ENCODE data around the gene CRISPLD2. TPM values are rescaled to one million over a fixed set of nuclear protein-coding genes. Genes with fewer than 3 reads are reported as not detected.
A peak's percentile ranks its signal among the peaks of the same experiment; 100 is the strongest.
"Not testable (repeated sequence)": the region's sequence is repeated elsewhere in the genome, so short reads cannot be mapped to it uniquely, and the experiment has no call there.

The CRISPLD2 gene
- total RNA-seq, 1 donor from 2014 or later, result 9.0 TPM

DNA sequence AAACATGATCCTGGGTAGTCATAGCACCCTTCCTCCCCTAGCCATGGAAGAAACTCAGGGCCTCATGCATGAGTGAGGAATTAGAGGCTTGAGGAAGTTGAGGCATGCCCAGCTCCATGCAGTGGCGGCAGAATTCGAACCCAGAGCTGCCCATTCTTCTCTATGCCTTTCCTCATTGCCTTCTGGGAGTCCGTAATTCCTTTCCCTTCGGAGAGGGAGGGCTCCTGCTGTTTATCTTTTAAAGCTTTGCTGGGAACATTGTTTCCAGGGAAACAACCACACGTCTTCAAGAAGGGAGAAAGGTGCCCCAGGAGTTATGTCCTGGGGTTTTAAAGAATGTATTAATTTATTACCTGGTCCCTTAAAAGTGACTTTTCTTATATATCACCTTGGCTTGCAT lies 8.5 kb downstream of the CRISPLD2 start:
- peaks cover 4% of the 10 kb centered on the region for H3K27me3 Mint-ChIP-seq (ENCODE audit: unreplicated experiment)
- no peak overlapping the region for H3K4me3 Mint-ChIP-seq (ENCODE audit: unreplicated experiment)
- H3K36me3 Mint-ChIP-seq (ENCODE audit: unreplicated experiment), result peaks cover under 1% of the 10 kb centered on the region
- peak overlapping the region; percentile 73 for H3K27ac Mint-ChIP-seq (ENCODE audit: unreplicated experiment)
- H3K4me1 Mint-ChIP-seq (ENCODE audit: low read depth, unreplicated experiment), result peaks cover 21% of the 10 kb centered on the region
- TF ChIP-seq, protein P1, sequence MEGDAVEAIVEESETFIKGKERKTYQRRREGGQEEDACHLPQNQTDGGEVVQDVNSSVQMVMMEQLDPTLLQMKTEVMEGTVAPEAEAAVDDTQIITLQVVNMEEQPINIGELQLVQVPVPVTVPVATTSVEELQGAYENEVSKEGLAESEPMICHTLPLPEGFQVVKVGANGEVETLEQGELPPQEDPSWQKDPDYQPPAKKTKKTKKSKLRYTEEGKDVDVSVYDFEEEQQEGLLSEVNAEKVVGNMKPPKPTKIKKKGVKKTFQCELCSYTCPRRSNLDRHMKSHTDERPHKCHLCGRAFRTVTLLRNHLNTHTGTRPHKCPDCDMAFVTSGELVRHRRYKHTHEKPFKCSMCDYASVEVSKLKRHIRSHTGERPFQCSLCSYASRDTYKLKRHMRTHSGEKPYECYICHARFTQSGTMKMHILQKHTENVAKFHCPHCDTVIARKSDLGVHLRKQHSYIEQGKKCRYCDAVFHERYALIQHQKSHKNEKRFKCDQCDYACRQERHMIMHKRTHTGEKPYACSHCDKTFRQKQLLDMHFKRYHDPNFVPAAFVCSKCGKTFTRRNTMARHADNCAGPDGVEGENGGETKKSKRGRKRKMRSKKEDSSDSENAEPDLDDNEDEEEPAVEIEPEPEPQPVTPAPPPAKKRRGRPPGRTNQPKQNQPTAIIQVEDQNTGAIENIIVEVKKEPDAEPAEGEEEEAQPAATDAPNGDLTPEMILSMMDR (IDR thresholded peaks at IDR 0.05; ENCODE audit: partially characterized antibody, unreplicated experiment), result no peak
- no peak for DNase-seq
- peaks cover 3% of the 10 kb centered on the region for H3K9me3 Mint-ChIP-seq (ENCODE audit: unreplicated experiment)

DNA sequence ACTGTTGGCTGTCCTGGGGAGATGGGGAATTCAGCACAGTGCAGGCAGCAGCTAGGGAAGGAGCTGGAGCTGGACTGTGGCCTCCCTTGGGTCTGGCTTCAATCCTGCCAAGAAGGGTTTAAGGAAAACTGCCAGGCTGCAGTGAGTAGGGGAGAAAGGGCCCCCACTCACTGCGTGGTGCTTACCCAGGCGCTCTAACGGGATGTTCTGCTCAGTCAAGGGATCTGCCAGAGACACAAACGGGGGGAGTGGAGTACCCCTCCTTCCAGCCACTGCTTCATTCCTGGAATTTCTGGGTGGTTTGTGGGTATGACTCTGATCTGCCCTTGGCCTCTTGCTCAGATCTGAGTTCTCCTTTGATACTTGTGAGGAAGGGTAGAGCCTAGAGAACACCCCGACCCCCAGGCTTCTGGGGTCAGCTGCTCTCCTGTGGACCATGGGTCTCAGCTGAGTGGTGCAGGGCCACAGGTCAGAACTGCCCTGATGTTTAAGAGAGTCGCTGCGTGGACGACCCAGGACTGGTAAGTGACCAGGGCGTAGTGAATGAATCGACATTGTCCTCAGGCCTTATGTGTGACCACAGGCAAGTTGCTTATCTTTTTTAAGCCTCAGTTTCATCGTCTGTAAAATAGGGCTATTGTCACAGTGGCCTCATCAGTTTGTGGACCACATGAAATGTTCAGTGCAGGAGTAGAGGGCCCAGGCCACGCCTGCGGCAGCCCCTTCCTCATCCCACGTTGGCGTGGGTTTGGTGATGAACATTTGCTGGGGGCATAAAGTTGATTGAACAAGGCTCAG lies 9.6 kb downstream of the CRISPLD2 start:
- Mint-ChIP-seq H3K4me1 (ENCODE audit: low read depth, unreplicated experiment) (peaks cover 28% of the 10 kb centered on the region), H3K27ac (ENCODE audit: unreplicated experiment) (no peak overlapping the region), H3K9me3 (ENCODE audit: unreplicated experiment) (peaks cover 3% of the 10 kb centered on the region), H3K36me3 (ENCODE audit: unreplicated experiment) (no peaks in the 10 kb centered on the region), H3K4me3 (ENCODE audit: unreplicated experiment) (no peak overlapping the region), H3K27me3 (ENCODE audit: unreplicated experiment) (peaks cover 4% of the 10 kb centered on the region)
- DNase-seq, result no peak
- TF ChIP-seq, protein P1 (IDR thresholded peaks at IDR 0.05; ENCODE audit: partially characterized antibody, unreplicated experiment), result no peak

DNA sequence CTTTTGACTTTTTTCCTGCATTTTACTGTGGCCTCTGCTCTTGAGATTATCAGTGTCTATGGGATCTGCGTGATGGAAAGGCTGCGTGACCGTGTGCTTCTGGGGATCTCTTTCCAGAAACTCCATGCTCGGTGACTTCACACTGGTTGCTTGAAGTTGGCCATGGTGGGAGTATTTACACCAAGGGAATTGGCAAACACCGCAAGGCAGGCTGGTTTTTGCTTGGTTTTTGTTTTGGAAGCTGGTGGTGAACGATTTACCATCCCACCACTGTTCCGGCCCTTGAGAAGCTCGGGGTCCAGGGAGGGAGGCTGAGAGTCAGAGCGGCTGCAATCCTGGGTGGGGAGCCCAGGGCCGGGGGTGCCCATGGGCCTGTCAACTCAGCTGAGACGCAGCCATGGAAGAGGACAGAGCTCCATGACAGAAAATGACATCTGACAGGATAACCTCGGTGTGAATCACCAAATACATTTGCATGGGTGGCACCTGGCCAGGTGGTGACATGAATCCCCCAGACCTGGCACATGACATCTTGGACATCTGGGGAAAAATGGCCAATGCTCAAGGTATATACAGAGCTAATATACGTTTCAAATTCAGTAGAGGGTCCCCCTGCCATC lies 11.1 kb downstream of the CRISPLD2 start:
- DNase-seq, result no peak
- Mint-ChIP-seq H3K36me3 (ENCODE audit: unreplicated experiment) (no peaks in the 10 kb centered on the region), H3K27ac (ENCODE audit: unreplicated experiment) (no peak overlapping the region), H3K4me1 (ENCODE audit: low read depth, unreplicated experiment) (peaks cover 31% of the 10 kb centered on the region), H3K27me3 (ENCODE audit: unreplicated experiment) (peaks cover 4% of the 10 kb centered on the region), H3K9me3 (ENCODE audit: unreplicated experiment) (peaks cover 3% of the 10 kb centered on the region), H3K4me3 (ENCODE audit: unreplicated experiment) (no peak overlapping the region)
- TF ChIP-seq, protein P1 (IDR thresholded peaks at IDR 0.05; ENCODE audit: partially characterized antibody, unreplicated experiment), result no peak

DNA sequence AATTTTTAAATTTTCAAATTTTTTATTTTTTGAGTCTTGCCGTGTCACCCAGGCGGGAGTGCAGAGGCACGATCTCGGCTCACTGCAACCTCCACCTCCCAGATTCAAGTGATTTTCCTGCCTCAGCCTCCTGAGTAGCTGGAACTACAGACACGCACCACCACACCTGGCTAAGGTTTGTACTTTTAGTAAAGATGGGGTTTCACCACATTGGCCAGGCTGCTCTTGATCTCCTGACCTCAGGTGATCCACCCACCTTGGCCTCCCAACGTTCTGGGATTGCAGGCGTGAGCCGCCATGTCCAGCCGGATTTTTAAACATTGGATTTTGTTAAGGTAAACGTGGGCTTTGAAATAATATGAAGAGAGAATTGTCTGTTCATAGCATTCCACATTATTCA lies 11.9 kb downstream of the CRISPLD2 start:
- not testable (repeated sequence) for H3K9me3 Mint-ChIP-seq (ENCODE audit: unreplicated experiment); DNase-seq; H3K36me3 Mint-ChIP-seq (ENCODE audit: unreplicated experiment); H3K4me3 Mint-ChIP-seq (ENCODE audit: unreplicated experiment); H3K27me3 Mint-ChIP-seq (ENCODE audit: unreplicated experiment); H3K27ac Mint-ChIP-seq (ENCODE audit: unreplicated experiment)
- peaks cover 30% of the 10 kb centered on the region for H3K4me1 Mint-ChIP-seq (ENCODE audit: low read depth, unreplicated experiment)

DNA sequence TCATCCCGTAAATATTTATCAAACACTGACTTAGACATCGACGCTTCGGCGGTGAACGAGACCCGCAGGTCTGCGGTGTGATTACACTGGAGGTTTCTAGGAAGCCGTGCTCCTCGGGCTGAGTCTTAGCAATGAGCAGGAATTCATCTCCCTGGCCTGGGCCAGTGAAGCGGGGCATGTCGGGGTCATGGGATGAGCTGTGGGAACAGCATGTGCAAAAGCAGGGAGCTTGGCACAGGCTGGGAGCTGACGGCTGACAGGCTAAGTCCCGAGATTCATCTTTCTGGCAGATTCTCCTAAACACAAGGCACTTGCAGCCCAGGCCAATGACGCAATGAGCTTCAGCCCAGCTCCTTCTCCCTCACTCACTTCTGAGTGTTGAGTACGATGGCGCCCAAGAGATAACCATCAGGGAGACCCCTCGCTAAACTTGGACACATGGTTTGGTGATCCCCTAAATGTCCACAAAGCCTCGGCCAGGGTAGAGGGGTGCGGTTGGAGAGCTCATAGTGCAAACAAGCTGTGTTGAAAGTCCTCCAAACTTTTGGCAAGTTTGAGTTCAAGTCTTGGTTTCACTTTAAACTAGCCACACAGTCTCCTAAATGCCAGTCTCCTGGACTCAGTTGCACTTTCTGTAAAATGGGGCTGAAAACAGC lies 12.8 kb downstream of the CRISPLD2 start:
- H3K9me3 Mint-ChIP-seq (ENCODE audit: unreplicated experiment), result peaks cover under 1% of the 10 kb centered on the region
- TF ChIP-seq, protein P1 (IDR thresholded peaks at IDR 0.05; ENCODE audit: partially characterized antibody, unreplicated experiment), result no peak
- H3K27ac Mint-ChIP-seq (ENCODE audit: unreplicated experiment), result no peak overlapping the region
- H3K27me3 Mint-ChIP-seq (ENCODE audit: unreplicated experiment), result peaks cover 4% of the 10 kb centered on the region
- H3K4me1 Mint-ChIP-seq (ENCODE audit: low read depth, unreplicated experiment), result peaks cover 27% of the 10 kb centered on the region
- H3K36me3 Mint-ChIP-seq (ENCODE audit: unreplicated experiment), result no peaks in the 10 kb centered on the region
- DNase-seq, result no peak
- no peak overlapping the region for H3K4me3 Mint-ChIP-seq (ENCODE audit: unreplicated experiment)
